Nephron (organoid): ENCODE measurements around the gene AHCYL2.
"Not testable (repeated sequence)": the region's sequence is repeated elsewhere in the genome, so short reads cannot be mapped to it uniquely, and the experiment has no call there.

Source experiments
- H3K27ac Mint-ChIP-seq, 3 experiments: 2 replicates each; pipeline ENCODE4 v1.8.0; 2020; ENCODE audit warnings: mixed read lengths in 3 of 3, mild to moderate bottlenecking in 2 of 3, moderate library complexity in 1 of 3
- H3K27me3 Mint-ChIP-seq: 2 replicates; pipeline ENCODE4 v1.8.0; 2021; ENCODE audit warnings: low read depth, mild to moderate bottlenecking, moderate library complexity, mixed read lengths
- H3K36me3 Mint-ChIP-seq: 2 replicates; pipeline ENCODE4 v1.8.0; 2020; ENCODE audit warnings: low read depth, mixed read lengths
- H3K4me1 Mint-ChIP-seq: 2 replicates; pipeline ENCODE4 v1.8.0; 2020; ENCODE audit warnings: mixed read lengths
- H3K4me3 Mint-ChIP-seq, 3 experiments: 2 replicates each; pipeline ENCODE4 v1.8.0; 2020; ENCODE audit warnings: mild to moderate bottlenecking in 3 of 3, mixed read lengths in 3 of 3, moderate library complexity in 2 of 3
- H3K9me3 Mint-ChIP-seq: 2 replicates; pipeline ENCODE4 v1.8.0; 2020; ENCODE audit warnings: mixed read lengths
- TF ChIP-seq, protein P1 (sequence below), 3 experiments: fragments of 200-600 bp; sonication (generic); IDR thresholded peaks; one replicate each; pipeline ENCODE4 v1.5.0; 2021; ENCODE audit warnings: antibody characterized with exemption in 3 of 3; ENCODE audit not compliant: unreplicated experiment in 3 of 3

Gene AHCYL2

DNA sequence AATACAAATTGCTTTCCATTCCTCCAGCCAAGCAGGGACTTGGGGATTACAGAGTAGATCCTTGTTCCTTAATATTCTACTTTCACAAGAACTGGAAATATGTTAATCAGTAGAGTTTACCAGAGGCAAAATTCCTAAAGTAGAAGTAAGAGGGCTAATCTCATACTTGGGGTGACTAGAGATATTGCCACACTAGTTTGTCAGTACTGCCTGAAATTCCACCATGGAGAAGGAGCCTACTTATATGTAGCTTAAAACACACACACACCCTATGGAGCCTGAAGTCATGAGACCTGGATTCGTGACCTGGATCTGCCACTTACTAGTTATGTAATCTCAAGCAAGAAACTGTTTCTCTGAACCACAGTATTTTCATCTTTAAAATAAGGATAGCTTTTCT, 243.3 kb downstream of the AHCYL2 start:
- H3K9me3 Mint-ChIP-seq = no peaks in the 10 kb centered on the region
- H3K27ac Mint-ChIP-seq = peak overlapping the region in 1 of 3 experiments; percentile 40

DNA sequence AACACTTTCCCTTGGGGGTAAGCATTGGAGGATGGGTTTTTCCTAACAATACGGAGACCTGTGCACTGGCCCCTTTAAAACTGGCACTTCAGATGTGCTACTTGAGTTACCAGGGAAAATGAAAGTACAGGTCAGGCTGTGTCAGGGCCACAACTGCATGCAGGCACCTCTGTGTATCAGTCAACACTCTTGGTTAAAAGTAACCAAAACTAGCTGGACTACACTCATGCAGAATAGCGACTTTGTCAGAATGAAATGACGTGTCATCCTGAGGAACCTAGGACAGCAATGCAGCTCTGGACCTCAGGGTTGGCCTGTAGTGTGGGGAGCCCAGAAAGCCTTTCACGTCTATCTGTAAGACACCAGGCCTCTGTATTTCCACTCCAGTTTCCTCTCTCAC, 243.7 kb downstream of the AHCYL2 start:
- Mint-ChIP-seq H3K4me3 (no peak overlapping the region), H3K4me1 (no peaks in the 10 kb centered on the region), H3K9me3 (no peaks in the 10 kb centered on the region), H3K36me3 (no peaks in the 10 kb centered on the region), H3K27me3 (peaks cover 4% of the 10 kb centered on the region), H3K27ac (no peak overlapping the region)
- TF ChIP-seq, protein P1, sequence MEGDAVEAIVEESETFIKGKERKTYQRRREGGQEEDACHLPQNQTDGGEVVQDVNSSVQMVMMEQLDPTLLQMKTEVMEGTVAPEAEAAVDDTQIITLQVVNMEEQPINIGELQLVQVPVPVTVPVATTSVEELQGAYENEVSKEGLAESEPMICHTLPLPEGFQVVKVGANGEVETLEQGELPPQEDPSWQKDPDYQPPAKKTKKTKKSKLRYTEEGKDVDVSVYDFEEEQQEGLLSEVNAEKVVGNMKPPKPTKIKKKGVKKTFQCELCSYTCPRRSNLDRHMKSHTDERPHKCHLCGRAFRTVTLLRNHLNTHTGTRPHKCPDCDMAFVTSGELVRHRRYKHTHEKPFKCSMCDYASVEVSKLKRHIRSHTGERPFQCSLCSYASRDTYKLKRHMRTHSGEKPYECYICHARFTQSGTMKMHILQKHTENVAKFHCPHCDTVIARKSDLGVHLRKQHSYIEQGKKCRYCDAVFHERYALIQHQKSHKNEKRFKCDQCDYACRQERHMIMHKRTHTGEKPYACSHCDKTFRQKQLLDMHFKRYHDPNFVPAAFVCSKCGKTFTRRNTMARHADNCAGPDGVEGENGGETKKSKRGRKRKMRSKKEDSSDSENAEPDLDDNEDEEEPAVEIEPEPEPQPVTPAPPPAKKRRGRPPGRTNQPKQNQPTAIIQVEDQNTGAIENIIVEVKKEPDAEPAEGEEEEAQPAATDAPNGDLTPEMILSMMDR (IDR thresholded peaks at IDR 0.05; ENCODE audit: unreplicated experiment in 3 of 3) = no peak

More for the DNA sequence above, 243.3 kb downstream of the AHCYL2 start:
- H3K4me1 Mint-ChIP-seq = no peaks in the 10 kb centered on the region
- H3K4me3 Mint-ChIP-seq = no peak overlapping the region
- TF ChIP-seq, protein P1 (IDR thresholded peaks at IDR 0.05; ENCODE audit: unreplicated experiment in 3 of 3) = no peak
- no peaks in the 10 kb centered on the region for H3K36me3 Mint-ChIP-seq
- H3K27me3 Mint-ChIP-seq = peaks cover 4% of the 10 kb centered on the region

DNA sequence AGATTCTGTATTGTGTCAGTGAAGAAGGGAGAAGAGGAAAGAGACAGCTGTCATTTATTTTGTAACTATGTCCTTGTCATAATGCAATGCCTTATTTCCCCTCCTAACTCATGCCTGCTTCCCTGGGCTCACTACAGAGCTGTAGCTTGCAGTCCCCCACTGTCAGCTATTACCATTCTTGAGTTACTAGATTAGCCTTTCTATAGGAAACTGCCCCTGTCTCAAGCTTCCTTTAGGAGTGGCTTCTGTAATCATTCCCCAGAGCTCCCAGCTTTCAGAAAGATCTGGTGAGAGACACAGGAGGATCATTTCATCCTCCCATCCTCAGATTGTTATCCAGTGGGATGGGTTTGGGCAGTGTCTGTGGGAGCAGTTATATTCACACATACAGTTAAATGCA, 245.1 kb downstream of the AHCYL2 start:
- H3K27me3 Mint-ChIP-seq = peaks cover 4% of the 10 kb centered on the region
- TF ChIP-seq, protein P1 (IDR thresholded peaks at IDR 0.05; ENCODE audit: unreplicated experiment in 3 of 3) = no peak
- H3K9me3 Mint-ChIP-seq = peaks cover 1% of the 10 kb centered on the region
- H3K36me3 Mint-ChIP-seq = peaks cover 2% of the 10 kb centered on the region
- no peaks in the 10 kb centered on the region for H3K4me1 Mint-ChIP-seq
- no peak overlapping the region for H3K27ac Mint-ChIP-seq
- no peak overlapping the region for H3K4me3 Mint-ChIP-seq

DNA sequence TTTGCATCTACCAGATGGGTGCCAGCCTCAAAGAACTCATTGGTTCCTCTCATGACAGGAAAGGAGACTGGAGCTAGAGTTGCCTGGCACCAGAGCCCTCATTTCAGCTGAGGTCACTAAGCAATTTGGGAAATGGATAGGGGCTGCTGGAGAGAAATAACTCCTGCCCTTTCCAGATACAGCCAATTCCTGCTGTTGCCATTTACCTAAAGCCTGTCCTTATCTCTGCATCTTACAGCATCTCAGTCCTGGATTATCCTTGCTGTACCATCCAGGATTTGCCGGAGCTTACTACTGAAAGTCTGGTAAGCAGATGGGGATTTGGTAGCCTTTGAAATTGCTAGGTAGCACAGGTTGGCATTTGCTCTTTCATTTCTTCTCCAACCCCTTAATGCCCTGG, 245.6 kb downstream of the AHCYL2 start:
- H3K4me1 Mint-ChIP-seq = no peaks in the 10 kb centered on the region
- peaks cover 3% of the 10 kb centered on the region for H3K9me3 Mint-ChIP-seq
- H3K36me3 Mint-ChIP-seq = peaks cover 6% of the 10 kb centered on the region
- TF ChIP-seq, protein P1 (IDR thresholded peaks at IDR 0.05; ENCODE audit: unreplicated experiment in 3 of 3) = no peak
- H3K27ac Mint-ChIP-seq = no peak overlapping the region
- no peak overlapping the region for H3K4me3 Mint-ChIP-seq
- H3K27me3 Mint-ChIP-seq = peaks cover 4% of the 10 kb centered on the region

DNA sequence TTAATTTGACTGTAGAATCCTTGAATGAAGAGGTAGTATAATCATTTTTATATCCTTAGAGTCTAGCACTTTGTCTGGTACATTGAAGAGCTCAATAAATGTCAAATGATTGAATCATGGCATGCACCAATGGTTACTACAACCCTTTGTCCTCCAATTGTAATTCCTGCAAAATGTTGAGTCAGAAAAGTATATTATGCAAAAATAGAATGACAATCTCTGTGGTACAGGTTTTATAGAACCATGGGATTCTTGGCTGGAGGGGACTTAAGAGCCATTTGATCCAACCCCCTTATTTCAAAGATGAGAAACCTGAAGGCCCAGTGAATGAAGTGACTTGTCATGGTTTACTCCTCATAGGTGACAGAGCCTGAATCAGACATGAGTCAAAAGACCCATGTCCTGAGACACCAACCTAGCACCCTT, 246.6 kb downstream of the AHCYL2 start:
- no peak overlapping the region for H3K27ac Mint-ChIP-seq
- TF ChIP-seq, protein P1 (IDR thresholded peaks at IDR 0.05; ENCODE audit: unreplicated experiment in 3 of 3) = no peak
- H3K27me3 Mint-ChIP-seq = peaks cover 4% of the 10 kb centered on the region
- peaks cover 3% of the 10 kb centered on the region for H3K9me3 Mint-ChIP-seq
- H3K36me3 Mint-ChIP-seq = peaks cover 6% of the 10 kb centered on the region
- H3K4me3 Mint-ChIP-seq = no peak overlapping the region
- H3K4me1 Mint-ChIP-seq = no peaks in the 10 kb centered on the region

DNA sequence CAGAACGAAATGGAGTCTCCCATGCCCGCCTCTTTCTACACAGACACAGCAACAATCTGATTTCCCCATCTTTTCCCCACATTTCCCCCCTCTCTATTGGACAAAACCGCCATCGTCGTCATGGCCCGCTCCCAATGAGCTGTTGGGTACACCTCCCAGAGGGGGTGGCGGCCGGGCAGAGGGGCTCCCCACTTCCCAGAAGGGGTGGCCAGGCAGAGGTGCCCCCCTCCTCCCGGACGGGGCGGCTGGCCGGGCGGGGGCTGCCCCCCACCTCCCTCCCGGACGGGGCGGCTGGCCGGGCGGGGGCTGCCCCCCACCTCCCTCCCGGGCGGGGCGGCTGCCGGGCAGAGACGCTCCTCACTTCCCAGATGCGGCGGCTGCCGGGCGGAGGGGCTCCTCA, 251.1 kb downstream of the AHCYL2 start:
- not testable (repeated sequence) for H3K4me3 Mint-ChIP-seq, H3K27me3 Mint-ChIP-seq, H3K9me3 Mint-ChIP-seq, H3K27ac Mint-ChIP-seq, H3K4me1 Mint-ChIP-seq
- peaks cover 13% of the 10 kb centered on the region for H3K36me3 Mint-ChIP-seq

DNA sequence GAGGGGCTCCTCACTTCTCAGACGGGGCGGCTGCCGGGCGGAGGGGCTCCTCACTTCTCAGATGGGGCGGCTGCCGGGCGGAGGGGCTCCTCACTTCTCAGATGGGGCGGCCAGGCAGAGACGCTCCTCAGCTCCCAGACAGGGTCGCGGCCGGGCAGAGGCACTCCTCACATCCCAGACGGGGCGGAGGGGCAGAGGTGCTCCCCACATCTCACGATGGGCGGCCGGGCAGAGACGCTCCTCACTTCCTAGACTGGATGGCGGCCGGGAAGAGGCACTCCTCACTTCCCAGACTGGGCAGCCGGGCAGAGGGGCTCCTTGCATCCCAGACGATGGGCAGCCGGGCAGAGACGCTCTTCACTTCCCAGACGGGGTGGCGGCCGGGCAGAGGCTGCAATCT, 251.6 kb downstream of the AHCYL2 start:
- H3K4me1 Mint-ChIP-seq, H3K27ac Mint-ChIP-seq, H3K9me3 Mint-ChIP-seq, H3K4me3 Mint-ChIP-seq, H3K27me3 Mint-ChIP-seq: not testable (repeated sequence)
- peaks cover 13% of the 10 kb centered on the region for H3K36me3 Mint-ChIP-seq
